Endometrium (tissue), 2 donors: ENCODE results near the gene C16orf90.
"Not testable (repeated sequence)": the region's sequence is repeated elsewhere in the genome, so short reads cannot be mapped to it uniquely, and the experiment has no call there.

Source experiments
- FAIRE-seq: peaks from 2 replicates; lab custom pipeline; 2012; peaks lifted over from hg19 to GRCh38; lab: Jason Lieb, UNC
- donor health status: control.
- donor health status: control.

C16orf90 gene

DNA sequence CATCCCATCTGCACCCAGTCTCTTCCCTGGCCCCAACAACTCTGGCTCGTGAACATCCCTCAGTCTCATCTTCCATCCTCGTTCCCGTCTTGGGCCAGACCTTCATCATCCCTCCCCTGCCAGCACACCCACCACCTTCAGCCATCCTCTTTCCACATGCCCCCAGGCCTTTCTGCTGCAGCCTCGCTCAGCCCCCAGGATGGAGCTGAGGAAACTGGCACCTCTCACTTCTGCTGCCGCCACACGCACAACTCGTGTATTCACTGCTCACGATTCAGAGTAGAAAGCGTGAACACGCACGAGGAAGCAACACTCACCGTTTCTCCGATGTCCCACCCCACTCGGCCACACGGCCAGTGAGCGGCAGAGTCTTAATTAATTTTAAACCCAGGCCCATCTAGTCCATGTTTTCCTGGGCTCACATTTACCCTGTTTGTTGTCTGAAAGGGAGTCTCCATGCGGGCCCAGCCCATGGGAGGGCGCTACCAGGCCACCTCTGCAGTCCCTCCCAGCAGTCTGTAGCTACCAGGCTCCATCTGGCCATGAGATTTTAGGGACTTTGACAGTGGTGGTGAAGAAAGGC lies 12.5 kb downstream of the C16orf90 start:
- no peak for FAIRE-seq

GRCh38 chr16:3481696-3482658 lies 13.3 kb downstream of the C16orf90 start:
- no peak for FAIRE-seq

DNA sequence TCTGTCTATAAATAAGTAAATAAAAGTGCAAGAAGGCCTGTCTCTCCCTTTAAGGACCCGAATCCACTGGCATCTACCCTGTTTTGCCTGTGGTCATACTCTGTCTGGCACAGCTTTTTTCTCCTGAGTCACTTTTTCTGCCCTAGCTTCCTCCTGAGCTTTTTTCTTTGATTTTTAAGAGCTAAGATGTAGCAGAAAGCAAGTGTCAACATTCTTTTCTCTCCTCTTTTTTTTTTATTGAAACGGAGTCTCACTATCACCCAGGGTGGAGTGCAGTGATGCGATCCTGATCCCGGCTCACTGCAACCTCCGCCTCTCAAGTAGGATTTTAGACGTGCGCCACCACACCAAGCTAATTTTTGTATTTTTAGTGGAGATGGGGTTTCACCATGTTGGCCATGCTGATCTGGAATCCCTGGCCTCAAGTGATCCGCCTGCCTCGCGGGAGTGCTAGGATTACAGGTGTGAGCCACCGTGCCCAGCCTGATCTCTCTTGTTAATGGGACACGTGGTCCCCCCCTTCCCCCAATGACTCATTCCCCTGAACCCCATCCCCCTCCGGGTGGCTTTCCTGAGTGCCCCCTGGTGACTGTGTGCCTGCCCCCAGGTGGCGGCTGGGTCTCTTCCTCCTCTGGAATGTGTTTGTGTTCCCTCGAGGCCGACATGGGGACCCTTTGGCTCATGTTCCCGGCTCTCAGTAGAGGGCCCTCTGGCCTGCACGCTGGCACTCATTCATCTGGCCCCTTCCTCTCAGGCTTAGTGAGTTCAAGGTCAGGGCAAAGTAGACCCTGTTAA lies 14.2 kb downstream of the C16orf90 start:
- FAIRE-seq = no peak

DNA sequence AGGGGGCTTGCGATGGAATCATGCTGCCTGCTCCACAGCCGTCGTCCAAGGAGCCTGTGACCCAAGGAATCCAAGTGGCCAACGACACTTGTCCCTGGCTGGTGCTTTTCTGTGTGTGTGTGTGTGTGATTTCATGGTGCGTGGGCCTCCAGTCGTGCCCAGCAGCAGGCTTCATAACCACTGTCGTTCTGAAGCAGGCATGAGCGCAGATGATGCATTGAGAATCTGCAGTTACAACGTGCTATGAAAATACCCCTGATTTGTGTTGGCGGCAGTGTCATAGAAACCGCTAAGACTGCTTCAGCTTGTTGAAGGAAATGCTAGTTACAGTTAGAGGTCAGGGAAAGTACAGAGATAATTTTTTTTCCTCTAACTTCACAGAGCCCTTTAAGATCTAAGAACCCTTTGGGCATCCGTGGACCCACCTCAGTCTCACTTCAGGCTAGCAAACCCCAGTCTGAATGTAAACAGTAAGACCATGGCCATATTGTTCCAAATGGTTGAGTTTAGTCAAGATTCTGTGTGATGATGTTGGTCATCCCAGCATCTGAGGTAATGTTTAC lies 15.6 kb downstream of the C16orf90 start:
- no peak for FAIRE-seq

GRCh38 chr16:3478242-3478925 lies 16.9 kb downstream of the C16orf90 start:
- no peak for FAIRE-seq

- FAIRE-seq = no peak
Measured at GRCh38 chr16:3476409-3476808, 18.9 kb downstream of the C16orf90 start.

DNA sequence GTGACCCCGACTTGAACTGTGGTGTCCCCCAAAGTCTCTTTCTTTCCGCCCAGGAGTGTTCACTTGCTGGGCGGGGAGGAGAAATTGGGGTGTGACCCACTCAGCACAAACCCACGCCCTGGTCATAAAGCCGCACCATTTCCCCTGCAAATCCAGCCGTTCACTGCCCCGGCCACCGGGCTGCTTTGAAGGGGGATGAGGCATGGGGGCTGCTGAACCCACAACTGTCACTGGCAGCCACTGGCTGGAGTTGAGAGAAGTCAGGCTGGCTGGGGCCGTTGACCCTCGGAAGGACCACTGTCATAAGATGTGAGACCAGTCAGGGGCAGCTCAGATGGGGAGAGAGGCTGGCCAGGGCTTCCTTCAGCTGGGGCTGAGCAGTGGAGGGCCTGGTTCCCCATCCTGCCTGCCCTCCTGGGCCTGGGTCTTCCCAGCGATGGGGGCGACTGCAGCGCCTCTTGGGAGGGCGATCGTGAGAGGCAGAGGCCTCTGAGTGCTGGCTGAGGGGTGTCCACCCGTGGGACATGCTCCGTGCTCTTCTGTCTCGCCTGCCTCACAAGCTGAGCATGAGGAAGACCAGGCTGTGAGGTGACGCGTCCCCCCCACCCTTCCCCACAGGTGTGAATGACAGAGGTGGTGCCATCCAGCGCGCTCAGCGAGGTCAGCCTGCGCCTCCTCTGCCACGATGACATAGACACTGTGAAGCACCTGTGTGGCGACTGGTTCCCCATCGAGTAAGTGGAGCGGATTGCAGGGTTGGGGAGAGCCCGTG lies 19.5 kb downstream of the C16orf90 start:
- no peak for FAIRE-seq

GRCh38 chr16:3474870-3475269 lies 20.4 kb downstream of the C16orf90 start:
- not testable (repeated sequence) for FAIRE-seq

DNA sequence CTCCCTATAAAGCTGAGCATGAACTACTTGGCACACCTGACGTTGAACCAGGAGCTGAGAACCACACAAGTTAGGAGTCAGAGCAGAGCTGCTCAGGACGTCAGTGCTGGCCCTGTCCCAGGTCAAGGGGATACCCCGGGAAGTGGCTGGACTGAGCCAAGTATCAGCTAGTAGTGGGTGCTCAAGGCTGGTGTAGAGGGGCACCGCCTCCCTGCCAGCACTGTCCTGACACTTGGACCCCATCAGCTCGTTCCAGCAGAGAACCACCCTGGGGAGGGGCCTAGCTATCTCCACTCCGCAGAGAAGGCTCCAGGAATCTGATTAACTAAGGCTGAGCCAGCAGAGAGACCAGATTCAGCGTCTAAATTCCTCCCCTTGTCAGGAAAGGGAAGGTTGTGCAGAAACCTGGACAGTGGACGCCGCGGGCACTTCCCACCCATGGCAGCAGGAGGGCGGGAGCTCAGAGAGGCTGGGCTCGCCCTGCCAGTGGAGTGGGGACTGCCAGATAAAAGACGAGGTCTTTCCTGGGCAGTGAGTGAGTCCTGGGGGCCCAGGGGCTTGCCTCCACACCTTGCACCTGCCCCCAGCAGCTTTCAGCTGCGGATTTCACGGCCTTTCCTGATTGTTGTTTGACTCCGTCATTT lies 21.0 kb downstream of the C16orf90 start:
- FAIRE-seq = no peak

DNA sequence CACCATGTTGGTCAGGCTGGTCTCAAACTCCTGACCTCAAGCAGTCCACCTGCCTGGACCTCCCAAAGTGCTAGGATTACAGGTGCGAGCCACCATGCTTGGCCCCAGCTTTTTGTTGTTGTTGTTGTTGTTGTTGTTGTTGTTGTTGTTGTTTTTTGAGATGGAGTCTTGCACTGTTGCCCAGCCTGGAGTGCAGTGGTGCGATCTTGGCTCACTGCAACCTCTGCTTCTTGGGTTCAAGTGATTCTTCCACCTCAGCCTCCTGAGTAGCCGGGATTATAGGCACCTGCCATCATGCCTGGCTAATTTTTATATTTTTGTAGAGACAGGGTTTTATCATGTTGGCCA lies 21.7 kb downstream of the C16orf90 start:
- FAIRE-seq = not testable (repeated sequence)

- no peak for FAIRE-seq
Measured at GRCh38 chr16:3472878-3473595, 22.3 kb downstream of the C16orf90 start.

GRCh38 chr16:3471518-3472176 lies 23.6 kb downstream of the C16orf90 start:
- no peak for FAIRE-seq

DNA sequence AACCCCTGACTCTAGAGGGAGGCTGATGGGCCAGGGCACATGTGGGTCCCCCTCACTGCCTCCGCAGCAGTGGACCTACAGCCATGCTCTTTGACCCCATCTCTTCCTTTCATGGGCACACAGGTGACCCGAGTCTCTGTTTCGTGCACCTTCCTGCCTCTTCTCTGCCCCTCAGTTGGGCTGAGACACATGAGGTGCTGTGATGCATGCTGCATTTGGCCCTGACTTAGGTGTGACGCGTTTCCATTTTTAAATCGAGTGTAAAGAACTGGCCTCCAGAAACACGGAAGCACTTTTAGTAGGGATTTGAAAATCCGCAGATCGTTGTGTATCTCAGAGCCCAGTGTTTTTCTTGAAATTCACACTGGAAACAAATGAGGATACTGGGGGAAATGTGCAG lies 24.6 kb downstream of the C16orf90 start:
- no peak for FAIRE-seq

DNA sequence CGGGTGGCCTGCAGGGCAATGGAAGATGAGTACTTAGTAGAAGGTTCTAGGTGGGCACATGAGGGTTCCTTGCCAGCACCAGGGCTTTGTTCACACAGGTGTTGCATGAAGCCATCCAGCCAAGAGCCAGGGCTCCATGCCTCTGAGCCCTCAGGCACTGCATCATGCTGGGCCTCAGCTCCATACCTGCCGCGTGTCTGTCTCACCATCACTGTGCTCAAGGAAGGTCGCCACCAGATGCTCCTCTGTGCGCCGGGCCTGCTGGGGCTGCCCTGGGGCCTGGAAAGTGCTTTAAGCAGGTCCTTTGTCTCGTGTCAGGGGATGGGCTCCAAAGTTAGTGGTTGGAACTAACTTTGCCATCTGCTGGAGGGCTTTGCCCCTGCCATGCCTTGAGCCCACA lies 25.6 kb downstream of the C16orf90 start:
- FAIRE-seq = no peak

- FAIRE-seq = no peak
Measured at GRCh38 chr16:3468501-3468900, 26.8 kb downstream of the C16orf90 start.

- no peak for FAIRE-seq
Measured at GRCh38 chr16:3467921-3468320, 27.4 kb downstream of the C16orf90 start.

DNA sequence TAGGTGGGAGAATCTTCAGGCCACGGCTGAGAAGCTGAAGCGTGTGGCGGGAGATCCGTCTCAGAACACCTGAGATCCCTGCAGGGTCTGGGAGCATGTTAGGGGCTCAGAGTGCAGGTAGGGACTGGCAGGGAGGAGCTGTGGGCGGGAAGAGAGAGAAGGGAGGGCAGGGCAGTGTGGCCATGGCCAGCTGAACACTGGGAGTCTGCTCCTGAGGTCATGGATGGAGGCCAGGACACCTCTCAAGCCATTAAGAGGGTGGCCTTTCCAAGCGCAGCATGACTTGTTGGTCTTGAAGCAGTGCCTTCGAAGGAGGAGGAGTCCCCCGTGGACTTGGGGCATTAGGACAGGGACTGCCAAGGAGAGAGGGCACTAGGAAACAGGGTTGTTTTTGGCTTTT lies 28.1 kb downstream of the C16orf90 start:
- FAIRE-seq = no peak

DNA sequence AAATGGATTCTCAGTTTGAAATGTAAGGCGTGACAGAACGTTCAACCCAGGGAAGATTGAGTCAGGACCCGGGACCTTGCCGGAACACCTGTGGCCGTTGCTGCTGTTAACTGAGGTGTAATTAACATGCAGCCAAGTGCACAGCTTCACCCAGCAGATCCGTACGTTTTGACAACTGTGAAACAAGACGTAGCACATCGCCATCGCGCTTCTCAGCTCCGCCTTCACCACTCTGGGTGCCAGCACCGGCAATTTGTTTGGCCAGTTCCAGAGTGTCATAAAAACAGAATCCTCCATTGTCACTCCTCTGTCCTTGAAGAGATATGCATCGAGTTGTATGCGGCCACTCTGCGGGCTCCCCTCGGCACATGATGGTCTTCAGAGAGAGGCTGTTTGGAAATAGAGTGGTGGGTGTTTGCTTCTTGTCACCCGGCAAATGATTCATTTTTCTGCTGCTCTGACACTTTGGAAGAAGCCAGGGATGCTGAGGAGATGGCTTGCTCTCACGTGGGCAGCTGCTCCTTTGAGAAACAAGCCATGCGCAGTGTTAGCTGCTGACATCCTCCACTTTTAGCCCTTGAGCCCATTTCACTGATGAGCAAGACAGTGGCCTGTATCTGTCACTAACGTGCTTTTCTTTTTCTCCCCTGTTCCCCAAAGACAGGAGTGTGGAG lies 29.2 kb downstream of the C16orf90 start:
- no peak for FAIRE-seq

DNA sequence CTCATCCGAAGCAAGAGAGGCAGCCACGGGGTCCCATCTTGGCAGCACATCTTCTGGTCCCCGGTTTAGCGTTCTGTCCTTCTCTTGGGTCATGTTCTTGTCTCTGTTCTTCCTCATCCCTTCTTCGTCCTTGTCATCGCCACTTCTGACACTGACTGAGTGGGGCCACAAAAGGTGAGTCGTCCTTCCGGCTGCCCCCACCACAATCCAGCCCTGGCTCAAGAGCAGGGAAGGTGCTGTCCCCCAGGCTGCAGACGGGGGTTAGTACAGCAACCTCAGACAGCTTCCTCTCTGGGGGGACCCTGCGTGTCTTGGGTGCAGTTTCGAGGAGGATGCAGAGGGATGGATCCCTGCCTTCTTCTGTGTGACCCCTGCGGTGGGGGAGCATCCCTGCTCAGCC lies 30.0 kb downstream of the C16orf90 start:
- no peak for FAIRE-seq
